ENCODE data around the gene ABCD1.
"Not testable (repeated sequence)": the region's sequence is repeated elsewhere in the genome, so short reads cannot be mapped to it uniquely, and the experiment has no call there.

ABCD1 gene

GRCh38 chrX:153699784-153700371 is 24.8 kb upstream of the ABCD1 start:
- not testable (repeated sequence) for H3K4me3 Mint-ChIP-seq; ATAC-seq (ENCODE audit: low read depth); H3K27ac Mint-ChIP-seq; DNase-seq (ENCODE audit: low spot score in 2 of 2); H3K36me3 Mint-ChIP-seq; H3K9me3 Mint-ChIP-seq; H3K4me1 Mint-ChIP-seq; H3K27me3 Mint-ChIP-seq

- DNase-seq (ENCODE audit: low spot score in 2 of 2) (no peak), ATAC-seq (ENCODE audit: low read depth) (no peak)
These were observed 24.2 kb upstream of the ABCD1 start for GRCh38 chrX:153700376-153700945.

GRCh38 chrX:153700967-153701366 is 23.7 kb upstream of the ABCD1 start:
- H3K4me3 Mint-ChIP-seq: no peak overlapping the region
- ATAC-seq (ENCODE audit: low read depth): no peak
- H3K36me3 Mint-ChIP-seq: peaks cover 8% of the 10 kb centered on the region

More at GRCh38 chrX:153700376-153700945, 24.2 kb upstream of the ABCD1 start:
- H3K27ac Mint-ChIP-seq: no peak overlapping the region
- H3K27me3 Mint-ChIP-seq: no peaks in the 10 kb centered on the region
- peaks cover 8% of the 10 kb centered on the region for H3K36me3 Mint-ChIP-seq
- no peaks in the 10 kb centered on the region for H3K9me3 Mint-ChIP-seq
- no peaks in the 10 kb centered on the region for H3K4me1 Mint-ChIP-seq
- no peak overlapping the region for H3K4me3 Mint-ChIP-seq

GRCh38 chrX:153701706-153702105 is 22.9 kb upstream of the ABCD1 start:
- DNase-seq (ENCODE audit: low spot score in 2 of 2): no peak
- H3K36me3 Mint-ChIP-seq: peaks cover 13% of the 10 kb centered on the region
- H3K27ac Mint-ChIP-seq: no peak overlapping the region
- H3K4me3 Mint-ChIP-seq: no peak overlapping the region
- peaks cover 3% of the 10 kb centered on the region for H3K4me1 Mint-ChIP-seq
- H3K9me3 Mint-ChIP-seq: no peaks in the 10 kb centered on the region
- H3K27me3 Mint-ChIP-seq: no peaks in the 10 kb centered on the region
- no peak for ATAC-seq (ENCODE audit: low read depth)

More at GRCh38 chrX:153700967-153701366, 23.7 kb upstream of the ABCD1 start:
- no peak for DNase-seq (ENCODE audit: low spot score in 2 of 2)
- no peaks in the 10 kb centered on the region for H3K9me3 Mint-ChIP-seq
- H3K27ac Mint-ChIP-seq: no peak overlapping the region
- H3K4me1 Mint-ChIP-seq: no peaks in the 10 kb centered on the region
- H3K27me3 Mint-ChIP-seq: no peaks in the 10 kb centered on the region

- no peak overlapping the region for H3K27ac Mint-ChIP-seq
- no peak overlapping the region for H3K4me3 Mint-ChIP-seq
- peaks cover 6% of the 10 kb centered on the region for H3K4me1 Mint-ChIP-seq
- H3K36me3 Mint-ChIP-seq: peaks cover 8% of the 10 kb centered on the region
- no peaks in the 10 kb centered on the region for H3K9me3 Mint-ChIP-seq
- no peak for DNase-seq (ENCODE audit: low spot score in 2 of 2)
- H3K27me3 Mint-ChIP-seq: no peaks in the 10 kb centered on the region
- no peak for ATAC-seq (ENCODE audit: low read depth)
These were observed 22.2 kb upstream of the ABCD1 start for GRCh38 chrX:153702336-153703035.

- Mint-ChIP-seq H3K27me3 (no peaks in the 10 kb centered on the region), H3K4me3 (no peak overlapping the region), H3K27ac (no peak overlapping the region), H3K36me3 (peaks cover 7% of the 10 kb centered on the region), H3K9me3 (no peaks in the 10 kb centered on the region), H3K4me1 (peaks cover 6% of the 10 kb centered on the region)
- DNase-seq (ENCODE audit: low spot score in 2 of 2) (no peak), ATAC-seq (ENCODE audit: low read depth) (no peak)
These were observed 21.7 kb upstream of the ABCD1 start for GRCh38 chrX:153703036-153703370.

GRCh38 chrX:153704021-153704526 is 20.6 kb upstream of the ABCD1 start:
- H3K36me3 Mint-ChIP-seq: peaks cover 9% of the 10 kb centered on the region

GRCh38 chrX:153704631-153705402 is 19.8 kb upstream of the ABCD1 start:
- H3K36me3 Mint-ChIP-seq; DNase-seq (ENCODE audit: low spot score in 2 of 2); H3K4me1 Mint-ChIP-seq; H3K9me3 Mint-ChIP-seq; H3K27ac Mint-ChIP-seq; H3K27me3 Mint-ChIP-seq; H3K4me3 Mint-ChIP-seq; ATAC-seq (ENCODE audit: low read depth): not testable (repeated sequence)

More at GRCh38 chrX:153704021-153704526, 20.6 kb upstream of the ABCD1 start:
- Mint-ChIP-seq H3K4me1 (peaks cover 6% of the 10 kb centered on the region), H3K27ac (no peak overlapping the region), H3K9me3 (no peaks in the 10 kb centered on the region), H3K27me3 (no peaks in the 10 kb centered on the region), H3K4me3 (no peak overlapping the region)
- DNase-seq (ENCODE audit: low spot score in 2 of 2) (no peak), ATAC-seq (ENCODE audit: low read depth) (no peak)

- not testable (repeated sequence) for H3K27me3 Mint-ChIP-seq; DNase-seq (ENCODE audit: low spot score in 2 of 2); H3K4me3 Mint-ChIP-seq; H3K4me1 Mint-ChIP-seq; ATAC-seq (ENCODE audit: low read depth); H3K9me3 Mint-ChIP-seq; H3K27ac Mint-ChIP-seq
- peaks cover 12% of the 10 kb centered on the region for H3K36me3 Mint-ChIP-seq
These were observed 19.1 kb upstream of the ABCD1 start for GRCh38 chrX:153705403-153706060.

GRCh38 chrX:153706799-153707198 is 17.9 kb upstream of the ABCD1 start:
- H3K4me1 Mint-ChIP-seq: peaks cover 6% of the 10 kb centered on the region

GRCh38 chrX:153707406-153707805 is 17.2 kb upstream of the ABCD1 start:
- H3K36me3 Mint-ChIP-seq: peaks cover 18% of the 10 kb centered on the region

More at GRCh38 chrX:153706799-153707198, 17.9 kb upstream of the ABCD1 start:
- peaks cover 18% of the 10 kb centered on the region for H3K36me3 Mint-ChIP-seq
- H3K4me3 Mint-ChIP-seq: no peak overlapping the region
- H3K9me3 Mint-ChIP-seq: no peaks in the 10 kb centered on the region
- DNase-seq (ENCODE audit: low spot score in 2 of 2) (no peak), ATAC-seq (ENCODE audit: low read depth) (no peak)
- peak overlapping the region; percentile 35 for H3K27ac Mint-ChIP-seq
- no peaks in the 10 kb centered on the region for H3K27me3 Mint-ChIP-seq

GRCh38 chrX:153708415-153708814 is 16.2 kb upstream of the ABCD1 start:
- Mint-ChIP-seq H3K4me1 (peaks cover 6% of the 10 kb centered on the region), H3K9me3 (no peaks in the 10 kb centered on the region), H3K4me3 (no peak overlapping the region), H3K27me3 (no peaks in the 10 kb centered on the region), H3K27ac (no peak overlapping the region), H3K36me3 (peaks cover 19% of the 10 kb centered on the region)
- DNase-seq (ENCODE audit: low spot score in 2 of 2): no peak
- peak; percentile 49 for ATAC-seq (ENCODE audit: low read depth)

More at GRCh38 chrX:153707406-153707805, 17.2 kb upstream of the ABCD1 start:
- Mint-ChIP-seq H3K27me3 (no peaks in the 10 kb centered on the region), H3K27ac (no peak overlapping the region), H3K9me3 (no peaks in the 10 kb centered on the region), H3K4me1 (peaks cover 6% of the 10 kb centered on the region), H3K4me3 (no peak overlapping the region)
- ATAC-seq (ENCODE audit: low read depth) (no peak), DNase-seq (ENCODE audit: low spot score in 2 of 2) (no peak)

- Mint-ChIP-seq H3K9me3 (no peaks in the 10 kb centered on the region), H3K36me3 (peaks cover 19% of the 10 kb centered on the region), H3K27me3 (no peaks in the 10 kb centered on the region), H3K27ac (no peak overlapping the region), H3K4me3 (no peak overlapping the region), H3K4me1 (peaks cover 6% of the 10 kb centered on the region)
- no peak for DNase-seq (ENCODE audit: low spot score in 2 of 2)
- no peak for ATAC-seq (ENCODE audit: low read depth)
These were observed 14.7 kb upstream of the ABCD1 start for GRCh38 chrX:153709726-153710674.

Data from memory B cell (primary cell).